HG02981 (cell line): ENCODE results near the gene ABCA5.
"Not testable (repeated sequence)": the region's sequence is repeated elsewhere in the genome, so short reads cannot be mapped to it uniquely, and the experiment has no call there.

Experiments
- ATAC-seq: cut with Tn5 transposase; IDR thresholded peaks from one replicate; pipeline ENCODE4 v1.9.1; 2021; ENCODE audit warnings: mild to moderate bottlenecking, moderate library complexity; ENCODE audit not compliant: unreplicated experiment

Gene ABCA5

DNA sequence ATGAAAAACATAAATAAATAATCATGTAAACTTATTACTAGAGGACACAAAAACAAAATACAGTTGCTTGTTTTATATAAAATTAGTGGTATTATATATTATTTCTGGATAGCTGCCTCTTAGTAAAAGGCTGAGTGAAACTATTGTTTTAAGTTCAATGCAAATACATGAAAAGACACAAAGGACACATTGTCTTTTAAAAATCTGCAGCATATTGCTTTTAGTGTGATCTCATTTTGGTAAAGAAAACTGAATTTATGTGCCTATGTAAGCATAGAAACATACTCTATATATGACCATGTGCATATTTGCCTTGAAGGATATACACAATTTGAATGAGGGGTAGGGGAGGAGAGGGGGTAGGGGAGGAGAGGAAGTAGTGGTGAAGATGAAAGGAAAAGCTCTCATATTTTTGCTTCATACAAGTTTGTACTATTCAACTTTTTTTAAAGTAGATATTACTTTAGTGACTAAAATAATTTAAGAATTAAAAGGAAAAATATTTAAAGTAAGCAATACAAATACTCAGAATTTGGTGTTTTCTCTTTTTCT lies 104.2 kb downstream of the ABCA5 start:
- ATAC-seq, result no peak

- no peak for ATAC-seq
Measured at GRCh38 chr17:69220098-69220497, 106.8 kb downstream of the ABCA5 start.

DNA sequence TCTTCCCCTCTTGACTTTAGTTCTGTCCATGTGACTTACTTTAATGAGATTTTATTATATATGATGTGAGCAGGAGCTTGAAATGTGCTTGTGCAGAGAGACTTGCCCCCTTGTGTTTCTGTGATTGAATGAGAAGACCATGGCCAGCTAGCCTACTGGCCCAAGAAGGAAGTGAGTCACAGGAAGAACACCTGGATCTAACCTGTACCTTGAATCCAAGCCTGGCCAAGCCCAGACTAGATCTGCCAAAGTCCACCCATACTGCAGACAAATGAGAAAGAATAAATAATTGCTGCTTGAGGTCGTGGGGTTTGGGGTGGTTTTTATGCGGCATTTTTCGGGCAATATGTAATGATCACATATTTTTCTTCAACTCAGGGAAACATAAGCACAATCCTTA lies 107.9 kb downstream of the ABCA5 start:
- ATAC-seq, result no peak

GRCh38 chr17:69213059-69213813 lies 113.7 kb downstream of the ABCA5 start:
- no peak for ATAC-seq

GRCh38 chr17:69208640-69209039 lies 118.3 kb downstream of the ABCA5 start:
- no peak for ATAC-seq

DNA sequence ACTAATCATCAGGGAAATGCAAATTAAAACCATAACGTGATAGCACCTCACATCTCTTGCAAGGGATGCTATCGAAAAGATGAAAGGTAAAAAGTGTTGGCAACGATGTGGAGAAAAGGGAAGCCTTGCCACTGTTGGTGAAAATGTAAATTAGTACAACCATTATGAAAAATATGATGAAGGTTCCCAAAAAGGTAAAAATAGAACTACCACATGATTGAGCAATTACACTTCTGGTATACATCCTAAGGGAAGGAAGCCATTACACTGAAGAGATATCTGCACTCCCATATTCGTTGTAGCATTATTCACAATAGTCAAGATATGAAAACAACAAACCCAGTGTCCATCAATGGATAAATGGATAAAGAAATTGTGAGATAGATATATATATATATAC lies 119.8 kb downstream of the ABCA5 start:
- ATAC-seq, result no peak

GRCh38 chr17:69198238-69198637 lies 128.7 kb downstream of the ABCA5 start:
- ATAC-seq, result no peak

DNA sequence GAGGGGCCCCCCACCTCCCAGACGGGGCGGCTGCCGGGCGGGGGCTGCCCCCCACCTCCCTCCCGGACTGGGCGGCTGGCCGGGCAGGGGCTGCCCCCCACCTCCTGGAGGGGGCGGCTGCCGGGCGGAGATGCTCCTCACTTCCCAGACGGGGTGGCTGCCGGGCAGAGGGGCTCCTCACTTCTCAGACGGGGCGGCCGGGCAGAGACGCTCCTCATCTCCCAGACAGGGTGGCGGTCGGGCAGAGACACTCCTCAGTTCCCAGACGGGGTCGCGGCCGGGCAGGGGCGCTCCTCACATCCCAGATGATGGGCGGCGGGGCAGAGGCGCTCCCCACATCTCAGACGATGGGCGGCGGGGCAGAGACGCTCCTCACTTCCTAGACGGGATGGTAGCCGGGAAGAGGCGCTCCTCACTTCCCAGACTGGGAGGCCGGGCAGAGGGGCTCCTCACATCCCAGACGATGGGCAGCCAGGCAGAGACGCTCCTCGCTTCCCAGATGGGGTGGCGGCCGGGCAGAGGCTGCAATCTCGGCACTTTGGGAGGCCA lies 130.8 kb downstream of the ABCA5 start:
- not testable (repeated sequence) for ATAC-seq
